ENCODE measurements around the gene DGAT2.

GRCh38 chr11:75840522-75840921 is 71.9 kb downstream of the DGAT2 start:
- no peak for TF ChIP-seq CTCF (IDR thresholded peaks at IDR 0.05; ENCODE audit: poor library complexity, severe bottlenecking)
- TF ChIP-seq POLR2AphosphoS5 (IDR thresholded peaks at IDR 0.05) = no peak
- TF ChIP-seq EZH2 (IDR thresholded peaks at IDR 0.05; ENCODE audit: borderline replicate concordance, insufficient read depth, low read length, poor library complexity, severe bottlenecking) = no peak
- no peak for TF ChIP-seq EP300 (conservative IDR thresholded peaks at IDR 0.05; ENCODE audit: poor library complexity, severe bottlenecking)
- no peak for TF ChIP-seq TAF1 (IDR thresholded peaks at IDR 0.05; ENCODE audit: low read depth)
- no peak for TF ChIP-seq RAD21 (conservative IDR thresholded peaks at IDR 0.05)

Data from neural cell (in vitro differentiated cells).